Stimulated activated CD4-positive, alpha-beta T cell treated with anti-CD3 and anti-CD28 coated beads, Interleukin-15, amount 100 ng/mL, for 1 hour (primary cell): ENCODE data around the gene FBXO4.

Experiments used
- DNase-seq, 2 donors: peaks; one replicate each; pipeline ENCODE4 v3.0.0-alpha.2; 2020; ENCODE audit warnings: low read depth in 1 of 2, low spot score in 1 of 2

The FBXO4 gene, protein sequence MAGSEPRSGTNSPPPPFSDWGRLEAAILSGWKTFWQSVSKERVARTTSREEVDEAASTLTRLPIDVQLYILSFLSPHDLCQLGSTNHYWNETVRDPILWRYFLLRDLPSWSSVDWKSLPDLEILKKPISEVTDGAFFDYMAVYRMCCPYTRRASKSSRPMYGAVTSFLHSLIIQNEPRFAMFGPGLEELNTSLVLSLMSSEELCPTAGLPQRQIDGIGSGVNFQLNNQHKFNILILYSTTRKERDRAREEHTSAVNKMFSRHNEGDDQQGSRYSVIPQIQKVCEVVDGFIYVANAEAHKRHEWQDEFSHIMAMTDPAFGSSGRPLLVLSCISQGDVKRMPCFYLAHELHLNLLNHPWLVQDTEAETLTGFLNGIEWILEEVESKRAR

DNA sequence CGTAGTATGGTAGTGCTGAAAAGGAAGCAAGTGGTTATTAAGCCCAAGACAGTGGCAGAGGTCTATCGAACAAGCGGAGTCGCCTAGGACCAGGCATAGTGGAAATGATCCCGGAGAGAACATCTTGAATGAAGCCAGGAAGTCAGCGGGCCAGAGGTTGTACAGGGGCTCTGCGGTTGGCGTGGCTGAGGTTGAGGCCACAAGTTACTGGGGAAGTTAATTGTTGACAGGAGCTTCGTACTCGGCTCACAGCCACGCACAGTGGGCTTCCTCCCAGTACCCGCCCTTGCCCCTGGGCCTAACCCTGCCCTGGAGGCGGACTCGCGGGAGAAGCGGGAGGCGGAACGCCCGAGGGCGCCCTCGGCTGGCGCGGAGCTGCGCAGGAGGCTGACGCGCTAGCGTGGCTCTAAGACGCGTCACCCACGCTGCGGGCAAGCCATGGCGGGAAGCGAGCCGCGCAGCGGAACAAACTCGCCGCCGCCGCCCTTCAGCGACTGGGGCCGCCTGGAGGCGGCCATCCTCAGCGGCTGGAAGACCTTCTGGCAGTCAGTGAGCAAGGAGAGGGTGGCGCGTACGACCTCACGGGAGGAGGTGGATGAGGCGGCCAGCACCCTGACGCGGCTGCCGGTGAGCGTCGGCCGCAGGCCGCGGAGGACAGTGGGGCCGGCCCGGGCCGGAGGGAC is at the start of gene FBXO4:
FBXO4 (plus strand) TSS at position 410 of the 683 bp plus-strand sequence; CDS start at position 439, 29 bp downstream.
- DNase-seq = peak; percentile 76 to 78

DNA sequence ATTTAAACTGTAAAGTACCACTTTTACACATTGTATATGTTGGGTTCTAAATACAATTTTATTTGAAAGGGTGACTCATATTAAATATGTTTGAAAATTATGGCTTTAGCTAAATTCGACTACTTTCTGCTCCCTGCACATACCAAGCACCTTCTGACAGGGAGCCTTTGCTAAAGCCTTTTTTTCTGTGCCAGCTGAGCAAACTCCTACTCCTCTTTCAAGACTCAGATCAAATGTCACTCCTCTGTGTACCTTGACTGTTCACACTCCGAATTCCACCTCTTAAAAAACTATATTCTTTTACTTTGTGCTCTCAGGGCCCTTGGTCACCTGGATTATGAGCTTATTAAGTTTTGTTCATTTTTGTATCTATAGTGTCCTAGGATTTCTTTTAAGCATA is 48.4 kb upstream of the FBXO4 start:
- DNase-seq = no peak

DNA sequence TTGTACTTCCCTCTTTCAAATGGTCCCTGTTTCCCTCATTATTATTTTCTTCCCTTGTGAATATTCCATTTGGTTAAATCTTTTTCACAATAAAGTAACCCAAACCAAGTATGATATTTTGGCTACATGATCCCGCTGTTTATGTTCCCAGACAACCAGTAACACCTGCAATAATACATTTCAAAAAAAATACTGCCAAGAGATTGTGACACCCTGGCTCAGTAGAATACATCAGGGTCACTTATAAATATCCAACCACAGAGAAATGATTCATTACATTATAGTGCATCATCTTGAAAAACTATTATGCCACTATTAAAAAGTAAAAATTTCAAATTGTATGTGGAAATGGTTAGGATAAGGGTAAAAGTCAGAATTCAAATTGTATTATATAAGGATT is 47.7 kb upstream of the FBXO4 start:
- no peak for DNase-seq

DNA sequence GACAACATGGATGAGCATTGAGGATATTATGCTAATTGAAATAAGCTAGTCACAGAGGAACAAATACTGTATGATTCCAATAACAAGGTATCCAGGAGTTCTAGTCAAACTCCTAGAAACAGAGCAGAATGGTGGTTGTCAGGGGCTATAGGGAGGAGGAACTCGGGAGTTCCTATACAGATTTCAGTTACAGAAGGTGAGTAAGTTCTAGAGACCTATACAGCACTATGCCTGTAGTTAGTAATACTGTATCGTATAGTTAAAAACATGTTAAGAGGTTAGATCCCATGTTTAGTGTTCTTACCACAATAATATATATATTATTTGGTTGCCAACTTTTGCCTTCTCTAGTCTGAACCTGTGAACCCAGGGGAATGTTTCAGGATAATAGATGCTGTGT is 46.9 kb upstream of the FBXO4 start:
- DNase-seq = no peak

DNA sequence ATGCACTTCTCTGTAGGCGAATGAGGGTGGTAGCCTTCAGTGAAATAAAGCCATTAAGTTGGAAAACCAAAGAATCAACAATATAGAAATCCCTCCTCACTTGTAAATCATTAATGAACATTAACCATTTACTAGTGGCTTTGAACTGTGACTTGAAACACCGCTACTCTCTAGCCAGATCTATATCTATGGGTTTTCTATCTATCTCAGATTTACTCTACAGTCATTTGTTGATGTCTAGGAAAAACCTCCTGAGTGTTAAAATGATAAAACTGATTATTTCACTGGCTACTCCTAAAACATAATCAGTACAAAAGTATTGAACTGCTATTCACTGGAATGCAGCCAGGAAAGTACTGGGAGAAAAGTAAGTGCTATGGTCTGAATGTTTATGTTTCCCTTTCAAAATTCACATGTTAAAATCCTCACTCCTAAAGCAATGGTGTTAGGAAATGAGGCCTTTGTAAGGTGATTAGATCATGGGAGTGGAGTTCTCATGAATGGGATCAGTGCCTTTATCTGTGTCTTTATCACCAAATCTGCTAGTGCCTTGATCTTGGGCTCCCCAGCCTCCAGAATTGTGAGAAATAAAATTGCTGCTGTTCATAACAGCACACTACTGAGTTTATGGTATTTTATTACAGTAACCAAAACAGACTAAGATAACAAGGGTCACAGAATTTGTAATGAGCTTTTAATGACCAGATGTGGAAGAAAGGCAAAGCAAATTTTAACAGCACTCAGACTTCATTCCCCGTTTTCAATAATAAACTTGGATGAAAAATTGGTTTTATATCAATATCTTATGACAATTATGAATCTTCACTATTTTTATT is 46.2 kb upstream of the FBXO4 start:
- no peak for DNase-seq

DNA sequence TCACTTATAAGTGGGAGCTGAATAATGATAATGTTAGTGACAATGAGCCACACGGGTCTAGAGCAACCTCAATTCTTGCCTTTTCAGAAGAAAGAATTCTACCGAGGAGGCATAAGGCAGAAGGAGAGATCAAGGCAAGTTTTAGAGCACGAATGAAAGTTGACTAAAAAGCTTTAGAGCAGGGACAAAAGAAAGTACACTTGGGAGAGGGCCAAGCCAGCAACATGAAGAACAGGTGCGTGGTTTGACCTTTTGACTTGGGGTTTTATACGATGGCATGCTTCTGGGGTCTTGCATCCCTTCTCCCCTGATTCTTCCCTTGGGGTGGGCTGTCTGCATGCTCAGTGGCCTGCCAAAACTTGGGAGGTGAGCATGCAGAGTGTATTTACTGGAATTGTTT is 42.3 kb upstream of the FBXO4 start:
- no peak for DNase-seq

DNA sequence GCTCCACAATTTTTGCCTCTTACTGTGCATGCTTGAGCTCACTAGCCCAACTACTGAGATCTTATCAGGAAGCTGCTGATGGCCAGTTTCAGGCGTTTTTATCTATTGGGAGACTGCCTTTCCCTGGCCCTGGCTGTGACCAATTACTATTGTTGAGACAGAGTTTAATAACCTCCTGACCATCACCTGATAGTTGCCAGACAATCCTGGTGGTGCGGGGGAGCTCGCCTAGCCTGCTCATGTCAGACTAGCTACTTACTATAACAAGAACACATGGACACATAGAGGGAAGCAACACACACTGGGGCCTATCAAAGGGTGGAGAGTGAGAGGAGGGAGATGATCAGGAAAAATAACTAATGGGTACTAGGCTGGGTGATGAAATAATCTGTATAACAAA is 41.8 kb upstream of the FBXO4 start:
- DNase-seq = no peak

DNA sequence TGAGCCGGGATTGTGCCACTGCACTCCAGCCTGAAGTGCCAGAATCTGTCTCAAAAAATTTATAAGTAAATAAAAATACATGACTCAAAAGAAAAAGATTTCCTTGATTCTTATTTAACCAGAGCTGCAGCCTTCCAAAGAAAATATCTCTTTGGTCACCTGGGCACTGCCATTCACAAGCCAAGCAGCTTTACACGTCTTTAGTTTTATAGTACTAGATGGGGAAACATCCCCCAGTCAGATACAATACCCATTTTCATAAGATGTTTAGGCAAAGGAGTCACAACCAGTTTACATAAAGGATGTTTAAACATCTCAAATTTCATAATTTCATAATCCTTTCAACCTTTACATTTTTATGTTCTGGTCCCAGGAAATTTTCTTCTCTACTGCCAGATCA is 41.1 kb upstream of the FBXO4 start:
- DNase-seq = no peak

DNA sequence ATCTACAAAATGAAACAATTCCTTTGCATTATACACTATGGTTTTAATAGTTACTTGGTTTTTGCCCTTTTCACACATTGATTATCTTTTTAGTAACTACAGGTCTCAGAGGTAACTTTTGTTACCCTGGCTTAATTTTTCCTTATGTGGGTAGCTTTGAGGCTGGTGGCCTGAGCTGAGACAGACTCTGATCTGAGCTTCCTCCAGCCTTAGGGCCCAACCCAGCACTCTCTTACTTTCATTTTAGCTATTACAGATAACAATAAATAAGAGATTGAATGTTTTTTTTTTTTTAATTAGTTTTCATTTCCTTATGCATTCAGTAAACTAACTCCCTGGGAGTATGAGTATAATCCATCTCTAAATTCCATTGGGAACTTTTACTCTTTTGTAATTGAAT is 39.8 kb upstream of the FBXO4 start:
- DNase-seq = no peak

DNA sequence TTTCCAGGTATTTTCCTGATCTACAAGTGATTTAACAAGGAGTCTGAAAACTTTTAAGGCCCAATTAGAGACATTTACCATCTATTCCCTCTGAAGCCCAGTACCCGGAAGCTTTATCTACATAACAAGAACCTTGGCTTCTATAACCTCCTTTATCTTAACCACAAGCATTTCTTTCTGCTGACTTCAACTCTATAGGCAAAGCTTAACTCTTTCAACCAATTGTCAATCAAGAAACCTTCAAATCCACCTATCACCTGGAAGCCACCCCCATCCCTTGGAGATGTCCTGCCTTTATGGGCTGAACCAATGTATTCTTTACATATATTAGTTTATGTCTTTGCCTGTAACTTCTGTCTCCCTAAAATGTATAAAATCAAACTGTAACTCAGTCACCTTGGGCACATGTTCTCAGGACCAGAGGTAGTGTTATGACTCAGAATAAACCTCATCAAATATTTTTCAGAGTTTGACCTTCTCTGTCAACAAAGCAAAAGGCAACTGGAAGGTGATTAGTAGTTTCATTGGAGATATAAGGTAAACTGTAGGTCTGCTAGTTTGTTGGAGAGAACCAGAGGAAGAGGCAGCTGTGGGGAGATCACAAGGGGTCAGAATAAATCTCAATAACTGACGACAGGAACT is 33.9 kb upstream of the FBXO4 start:
- no peak for DNase-seq

DNA sequence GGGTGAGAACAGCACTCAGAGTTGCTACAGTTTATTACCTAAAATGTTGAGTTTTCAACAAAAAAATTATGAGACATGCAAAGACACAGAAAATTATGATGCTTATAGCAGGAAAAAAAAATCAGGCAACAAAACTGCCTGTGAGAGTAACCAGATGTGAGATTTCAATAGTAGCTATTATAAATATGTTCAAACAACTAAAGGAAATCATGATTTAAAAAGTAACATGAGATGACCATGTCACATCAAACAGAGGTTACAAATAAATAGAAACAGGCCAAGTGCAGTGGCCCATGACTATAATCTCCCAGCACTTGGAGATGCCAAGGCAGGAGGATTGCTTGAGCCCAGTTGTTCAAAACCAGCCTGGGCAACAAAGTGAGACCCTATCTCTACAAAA is 33.0 kb upstream of the FBXO4 start:
- DNase-seq = no peak

DNA sequence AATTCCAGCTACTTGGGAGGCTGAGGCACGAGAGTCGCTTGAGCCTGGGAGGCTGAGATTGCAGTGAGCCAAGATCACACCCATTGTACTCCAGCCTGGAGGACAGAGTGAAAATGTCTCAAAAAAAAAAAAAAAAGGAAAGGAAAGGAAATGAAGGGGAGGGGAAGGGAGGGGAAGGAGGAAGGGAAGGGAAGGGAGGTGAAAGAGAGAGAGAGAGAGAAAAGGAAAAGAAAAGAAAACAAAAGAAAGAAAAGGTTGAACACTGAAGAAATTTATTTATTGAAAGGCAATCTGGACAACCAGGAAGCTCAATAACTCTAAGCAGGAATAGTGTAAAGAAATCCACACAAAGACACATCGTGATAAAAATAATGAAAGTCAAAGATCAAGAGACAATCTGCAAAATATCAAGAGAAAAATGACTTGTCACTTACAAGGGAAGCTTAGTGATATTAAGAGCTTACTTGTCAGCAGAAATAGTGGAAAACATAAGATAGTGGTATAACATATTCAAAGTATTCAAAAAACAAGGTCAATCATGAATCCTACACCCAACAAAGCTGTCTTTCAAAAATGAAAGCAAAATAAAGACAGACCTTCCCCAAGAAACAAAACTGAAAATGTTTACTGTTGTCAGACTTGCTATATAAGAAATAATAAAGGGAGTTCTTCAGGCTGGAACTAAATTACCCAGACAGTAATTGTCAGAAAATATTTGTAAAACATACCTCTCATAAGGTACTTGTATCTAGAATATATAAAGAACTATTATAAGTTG is 31.8 kb upstream of the FBXO4 start:
- no peak for DNase-seq

DNA sequence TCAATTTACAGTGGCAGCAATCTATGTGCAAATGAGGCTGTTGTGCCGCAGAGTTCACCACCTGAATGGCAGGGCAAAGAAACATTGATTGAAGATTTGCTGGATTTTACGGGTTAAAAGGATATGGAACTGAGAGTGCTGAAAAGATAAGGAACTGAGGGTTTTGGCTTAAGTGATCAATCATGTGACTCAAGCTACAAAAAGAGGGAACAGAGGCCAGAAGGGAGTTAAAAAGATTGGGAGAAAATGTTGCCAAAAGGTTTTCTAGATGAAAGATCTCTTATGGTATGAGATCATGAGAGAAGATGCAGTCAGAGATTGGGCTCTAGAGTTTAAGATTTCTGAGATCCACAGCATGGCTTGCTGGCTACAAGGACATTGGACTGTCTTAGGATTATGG is 28.9 kb upstream of the FBXO4 start:
- DNase-seq = no peak

DNA sequence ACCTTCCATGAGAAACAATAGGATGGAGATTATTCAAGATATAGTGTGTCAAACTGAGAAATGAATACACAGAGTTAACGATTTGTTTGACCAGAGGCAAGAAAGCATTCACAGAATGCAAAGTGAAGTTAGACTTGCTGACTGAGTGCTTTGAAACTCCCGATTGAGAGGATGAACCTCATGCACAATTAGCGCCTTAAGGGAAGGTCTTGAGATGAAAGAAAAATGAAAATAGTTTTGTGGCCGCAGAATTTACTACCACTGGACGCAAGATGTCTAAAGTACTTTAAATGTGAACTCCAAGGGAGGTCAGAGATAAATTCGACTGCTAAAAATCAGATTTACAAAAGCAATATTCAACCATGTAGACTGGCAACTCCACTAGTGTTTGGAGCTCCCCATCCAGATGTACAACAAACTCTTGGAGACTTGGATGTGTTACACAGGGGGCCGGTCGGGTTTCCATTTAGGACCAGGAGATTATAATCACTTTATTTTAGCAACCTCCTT is 21.6 kb upstream of the FBXO4 start:
- no peak for DNase-seq

DNA sequence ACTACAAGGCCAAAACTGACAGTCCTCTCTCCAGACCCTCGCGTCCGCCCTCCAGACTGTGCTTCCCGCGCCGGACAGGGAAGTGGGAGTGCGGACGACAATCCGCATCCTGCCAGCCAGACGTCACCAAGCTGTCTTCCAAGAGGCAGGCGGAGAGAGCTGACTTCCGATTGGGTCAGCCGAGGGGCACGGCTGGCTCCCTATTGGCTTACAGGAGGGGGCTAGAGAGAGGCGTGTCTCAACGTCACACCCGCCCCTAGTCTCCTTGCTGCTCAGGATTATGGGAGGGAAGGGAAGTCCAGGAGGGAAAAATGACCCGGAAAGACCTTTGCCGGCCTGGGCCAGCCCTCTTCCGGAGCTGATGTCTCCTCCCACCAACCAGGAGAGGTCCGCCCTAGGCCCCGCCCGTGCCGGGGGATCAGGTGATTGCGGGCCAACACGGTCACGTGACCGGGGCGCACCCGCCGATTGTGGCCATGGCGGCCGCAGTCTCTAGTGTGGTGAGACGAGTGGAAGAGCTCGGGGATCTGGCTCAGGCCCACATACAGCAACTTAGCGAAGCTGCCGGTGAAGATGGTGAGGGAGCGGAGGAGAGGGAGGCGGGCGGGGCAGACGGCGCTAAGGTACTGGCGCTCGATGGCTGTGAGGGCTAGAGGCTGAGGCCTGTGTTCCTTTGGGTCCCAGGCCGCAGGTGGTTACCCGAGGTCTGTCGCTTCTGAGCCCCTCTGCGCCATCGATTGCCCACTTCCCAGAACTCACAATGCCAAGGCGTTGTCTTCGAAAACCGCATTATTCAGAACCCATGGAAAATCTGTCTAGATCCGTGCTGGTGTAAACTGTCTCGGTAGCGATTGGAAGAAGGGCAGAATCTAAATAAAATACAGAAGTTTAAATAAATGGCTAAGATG is 20.9 kb upstream of the FBXO4 start, which contains the start of gene RIMOC1:
RIMOC1 (plus strand) TSS at position 453 of the 908 bp plus-strand sequence; CDS start at position 477, 24 bp downstream.
- peak; percentile 94 for DNase-seq

DNA sequence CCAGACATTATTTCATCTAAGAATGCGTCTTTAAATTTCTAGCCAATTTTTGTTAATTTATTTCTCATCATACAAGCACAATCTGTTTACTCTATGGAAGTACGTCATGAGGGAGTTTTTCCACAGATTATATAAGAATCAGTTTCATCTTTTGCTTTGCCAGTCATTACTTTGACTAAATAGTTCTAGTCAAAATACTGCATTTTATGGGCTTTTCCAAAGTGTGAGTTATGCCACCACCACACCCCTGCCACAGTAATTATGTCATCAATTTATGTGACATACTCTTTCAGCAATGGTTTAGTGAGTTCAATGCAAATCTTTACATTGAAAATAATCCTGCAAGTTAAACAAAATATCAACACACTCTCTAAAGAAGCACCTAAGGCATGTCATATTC is 18.9 kb upstream of the FBXO4 start:
- no peak for DNase-seq

DNA sequence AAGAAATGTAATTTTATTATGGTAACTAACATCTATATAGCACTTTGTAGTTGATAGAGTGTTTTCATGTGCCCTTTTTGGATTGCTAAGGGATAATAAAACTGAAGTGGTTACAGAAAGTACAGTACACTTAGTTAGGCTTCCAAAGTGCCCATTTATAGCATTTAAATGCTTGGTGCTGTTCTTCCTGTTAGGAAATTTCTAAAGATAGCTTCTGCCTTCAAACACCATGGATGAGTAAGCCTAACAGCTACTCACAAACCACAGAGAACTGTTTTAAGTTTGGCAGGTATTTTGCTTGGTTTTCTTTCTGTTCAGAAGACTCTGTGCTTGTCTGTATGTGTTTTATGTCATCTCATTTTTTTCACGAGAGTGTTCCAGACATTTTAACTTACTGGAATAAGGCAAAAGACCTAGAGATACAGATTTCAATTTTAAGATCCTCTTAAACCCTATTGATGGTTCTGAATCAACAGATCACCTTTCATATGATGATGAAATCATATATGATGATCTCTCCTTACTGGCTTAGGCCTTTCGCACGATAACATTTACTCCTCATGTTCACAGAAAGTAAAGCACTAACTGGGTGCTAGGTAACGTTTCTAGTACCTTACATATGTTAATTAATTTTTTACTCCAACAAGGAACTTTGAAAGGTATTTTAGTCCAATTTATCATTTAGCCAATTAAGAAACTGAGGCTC is 16.6 kb upstream of the FBXO4 start:
- no peak for DNase-seq

DNA sequence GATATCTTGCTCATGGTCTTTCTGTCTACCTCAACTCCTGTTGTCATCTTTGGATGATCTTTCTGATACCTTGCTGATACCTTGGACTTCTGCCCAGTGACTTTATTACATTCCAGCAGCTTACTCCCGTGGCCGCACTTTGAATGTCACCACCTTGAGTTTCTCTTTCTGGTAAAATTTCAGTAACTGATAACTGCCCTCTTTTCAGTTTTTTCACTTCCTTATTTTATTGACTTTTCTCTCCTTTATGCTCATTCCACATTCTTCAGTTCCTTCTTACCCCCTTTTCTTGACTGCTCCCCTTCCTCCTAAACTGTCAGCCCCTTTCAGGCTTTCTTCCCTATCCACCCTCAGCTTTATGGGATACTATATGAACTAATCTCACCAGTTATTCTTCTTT is 7.0 kb upstream of the FBXO4 start:
- no peak for DNase-seq

DNA sequence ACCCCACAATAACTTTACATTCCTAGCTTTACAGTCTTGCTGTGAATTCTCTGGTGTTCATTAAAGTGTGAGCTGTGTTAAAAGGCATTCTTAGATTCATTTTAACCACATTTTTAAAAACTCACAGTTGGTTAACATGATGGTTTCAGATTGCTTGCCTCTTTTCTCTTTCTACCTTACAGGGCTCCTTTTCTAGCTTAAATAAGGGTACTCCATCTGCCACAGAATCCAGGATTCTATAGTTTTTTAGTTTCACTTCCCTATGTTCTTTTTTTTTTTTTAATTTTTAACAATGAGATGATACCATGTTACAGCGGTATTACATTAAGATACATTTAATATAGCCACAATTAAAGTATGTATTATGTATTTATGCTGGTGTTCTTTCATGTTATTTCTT is 3.9 kb upstream of the FBXO4 start:
- DNase-seq = no peak
